AG10803 (cell line): ENCODE data around the gene SENP5.

Source experiments
- DNase-seq: peaks from one replicate; pipeline ENCODE4 v3.0.0; 2010; ENCODE audit warnings: low read depth
- H3K4me3 ChIP-seq: 2 replicates; pipeline ENCODE4 v1.5.1; 2011; ENCODE audit warnings: mild to moderate bottlenecking, low read length, control low read depth
- TF ChIP-seq, protein P1 (sequence below): conservative IDR thresholded peaks from 2 replicates; pipeline ENCODE4 v1.5.1; 2011; ENCODE audit warnings: mild to moderate bottlenecking, low read length, control low read depth, inconsistent platforms

The SENP5 gene

DNA sequence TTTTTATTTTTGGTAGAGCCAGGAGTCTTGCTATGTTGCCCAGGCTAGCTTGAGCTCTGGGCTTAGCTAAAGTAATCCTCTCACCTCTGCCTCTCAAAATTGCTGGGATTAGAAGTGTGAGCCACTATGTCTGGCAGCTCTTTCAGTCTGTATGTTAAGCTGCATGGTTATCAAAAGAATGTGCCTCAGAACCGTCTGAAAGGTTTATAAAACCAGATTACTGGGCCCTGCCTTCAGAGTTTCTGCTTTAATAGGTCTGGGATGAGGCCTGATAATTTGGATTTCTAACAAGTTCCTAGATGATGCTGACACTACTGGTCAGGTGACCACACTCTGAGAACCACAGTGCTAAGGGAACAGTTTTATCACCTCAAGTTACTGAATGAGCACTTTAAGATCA is 34.6 kb downstream of the SENP5 start:
- DNase-seq: no peak
- H3K4me3 ChIP-seq: no peak overlapping the region
- TF ChIP-seq, protein P1, sequence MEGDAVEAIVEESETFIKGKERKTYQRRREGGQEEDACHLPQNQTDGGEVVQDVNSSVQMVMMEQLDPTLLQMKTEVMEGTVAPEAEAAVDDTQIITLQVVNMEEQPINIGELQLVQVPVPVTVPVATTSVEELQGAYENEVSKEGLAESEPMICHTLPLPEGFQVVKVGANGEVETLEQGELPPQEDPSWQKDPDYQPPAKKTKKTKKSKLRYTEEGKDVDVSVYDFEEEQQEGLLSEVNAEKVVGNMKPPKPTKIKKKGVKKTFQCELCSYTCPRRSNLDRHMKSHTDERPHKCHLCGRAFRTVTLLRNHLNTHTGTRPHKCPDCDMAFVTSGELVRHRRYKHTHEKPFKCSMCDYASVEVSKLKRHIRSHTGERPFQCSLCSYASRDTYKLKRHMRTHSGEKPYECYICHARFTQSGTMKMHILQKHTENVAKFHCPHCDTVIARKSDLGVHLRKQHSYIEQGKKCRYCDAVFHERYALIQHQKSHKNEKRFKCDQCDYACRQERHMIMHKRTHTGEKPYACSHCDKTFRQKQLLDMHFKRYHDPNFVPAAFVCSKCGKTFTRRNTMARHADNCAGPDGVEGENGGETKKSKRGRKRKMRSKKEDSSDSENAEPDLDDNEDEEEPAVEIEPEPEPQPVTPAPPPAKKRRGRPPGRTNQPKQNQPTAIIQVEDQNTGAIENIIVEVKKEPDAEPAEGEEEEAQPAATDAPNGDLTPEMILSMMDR: no peak

GRCh38 chr3:196903740-196904139 is 36.0 kb downstream of the SENP5 start:
- DNase-seq: no peak
- H3K4me3 ChIP-seq: no peak overlapping the region
- TF ChIP-seq, protein P1: no peak

GRCh38 chr3:196914866-196915265 is 47.1 kb downstream of the SENP5 start:
- TF ChIP-seq, protein P1: no peak
- DNase-seq: no peak

DNA sequence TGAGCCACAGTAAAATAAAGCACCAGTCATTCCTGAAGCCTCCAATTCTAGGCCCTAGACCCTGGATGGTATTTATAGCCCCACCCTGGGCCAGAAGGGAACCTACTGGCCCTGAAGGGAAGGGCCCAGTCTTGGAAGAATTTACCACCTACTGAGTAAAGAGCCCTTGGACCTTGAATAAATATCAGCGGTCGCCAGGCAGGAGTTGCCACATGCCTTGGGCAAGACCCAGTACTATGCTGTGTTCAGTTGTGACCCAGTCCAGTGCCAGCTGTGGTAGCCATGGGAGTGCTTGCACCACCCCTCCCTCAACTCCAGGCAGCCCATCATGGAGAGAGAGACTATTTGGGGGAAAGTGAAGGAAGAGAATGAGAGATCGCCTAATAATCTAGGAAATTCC is 47.7 kb downstream of the SENP5 start:
- no peak for DNase-seq
- no peak overlapping the region for H3K4me3 ChIP-seq
- TF ChIP-seq, protein P1: no peak

More at GRCh38 chr3:196914866-196915265, 47.1 kb downstream of the SENP5 start:
- no peak overlapping the region for H3K4me3 ChIP-seq

DNA sequence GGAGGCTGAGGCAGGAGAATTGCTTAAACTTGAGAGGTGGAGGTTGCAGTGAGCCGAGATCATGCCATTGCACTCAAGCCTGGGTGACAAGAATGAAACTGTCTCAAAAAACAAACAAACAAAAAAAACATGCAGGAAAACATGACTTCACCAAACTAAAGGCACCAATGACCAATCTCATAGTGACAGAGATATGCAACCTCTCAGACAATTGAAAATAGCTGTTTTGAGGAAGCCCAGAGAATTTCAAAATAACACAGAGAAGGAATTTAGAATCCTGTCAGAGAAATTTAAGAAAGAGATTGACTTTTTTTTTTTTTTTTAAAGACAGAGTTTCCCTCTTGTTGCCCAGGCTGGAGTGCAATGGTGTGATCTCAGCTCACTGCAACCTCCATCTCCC is 48.5 kb downstream of the SENP5 start:
- H3K4me3 ChIP-seq: no peak overlapping the region
- TF ChIP-seq, protein P1: no peak
- DNase-seq: no peak

- no peak overlapping the region for H3K4me3 ChIP-seq
- TF ChIP-seq, protein P1: no peak
- DNase-seq: no peak
These were observed 49.3 kb downstream of the SENP5 start for GRCh38 chr3:196916995-196917394.

DNA sequence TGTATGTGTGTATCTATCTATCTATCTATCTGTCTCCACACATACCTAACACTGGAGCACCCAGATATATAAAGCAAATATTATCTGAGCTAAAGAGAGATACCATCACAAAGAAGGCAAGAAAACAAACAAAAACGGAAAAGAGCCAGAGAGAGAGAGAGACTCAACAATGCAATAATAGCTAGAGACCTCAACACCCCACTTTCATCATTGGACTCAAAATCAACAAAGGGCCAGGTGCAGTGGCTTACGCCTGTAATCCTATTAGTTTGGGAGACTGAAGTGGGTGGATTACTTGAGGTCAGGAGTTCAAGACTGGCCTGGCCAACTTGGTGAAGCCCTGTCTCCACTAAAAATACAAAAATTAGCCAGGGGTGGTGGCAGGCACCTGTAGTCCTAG is 51.2 kb downstream of the SENP5 start:
- no peak overlapping the region for H3K4me3 ChIP-seq
- no peak for DNase-seq
- TF ChIP-seq, protein P1: no peak
